GM18858 (cell line): Measurements from ENCODE around the gene KCNQ1.

Source experiments
- ATAC-seq: cut with Tn5 transposase; IDR thresholded peaks from one replicate; pipeline ENCODE4 v1.9.1; 2021; ENCODE audit not compliant: unreplicated experiment

KCNQ1 gene

GRCh38 chr11:2769409-2770095, 324.7 kb downstream of the KCNQ1 start:
- no peak for ATAC-seq

- no peak for ATAC-seq
Observed at GRCh38 chr11:2770096-2770751, 325.4 kb downstream of the KCNQ1 start.

- no peak for ATAC-seq
Observed at GRCh38 chr11:2770761-2771301, 326.0 kb downstream of the KCNQ1 start.

GRCh38 chr11:2771758-2772466, 327.1 kb downstream of the KCNQ1 start:
- ATAC-seq = no peak

- no peak for ATAC-seq
Observed at GRCh38 chr11:2772544-2773031, 327.8 kb downstream of the KCNQ1 start.

- ATAC-seq = no peak
Observed at GRCh38 chr11:2774173-2775082, 329.6 kb downstream of the KCNQ1 start.

DNA sequence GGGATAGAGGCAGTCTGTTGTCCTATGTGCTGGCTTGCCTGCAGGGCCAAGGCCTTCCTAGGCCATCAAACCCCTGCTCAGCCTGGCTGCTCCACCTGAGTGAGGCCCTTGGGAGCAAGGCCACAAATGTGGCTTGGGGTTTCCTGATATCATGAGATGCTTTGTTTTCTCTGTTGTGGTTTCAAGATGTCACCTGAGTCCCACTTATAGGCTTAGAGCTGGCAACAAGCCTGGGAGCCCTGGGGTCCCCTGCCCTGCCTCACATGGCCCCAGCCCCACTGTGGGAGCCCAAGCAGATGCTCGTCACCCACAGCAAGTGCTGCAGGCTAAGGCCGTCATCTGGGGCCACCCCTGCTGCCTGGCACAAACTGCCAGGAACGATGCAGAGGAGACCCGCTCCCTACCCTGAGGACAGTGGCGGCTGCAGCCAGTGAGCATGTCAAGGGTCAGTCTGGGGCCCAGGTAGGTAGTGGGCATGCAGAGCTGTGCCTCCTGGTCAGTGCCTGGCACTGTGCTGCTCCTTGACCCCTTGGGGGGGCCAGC, 330.3 kb downstream of the KCNQ1 start:
- ATAC-seq = no peak

DNA sequence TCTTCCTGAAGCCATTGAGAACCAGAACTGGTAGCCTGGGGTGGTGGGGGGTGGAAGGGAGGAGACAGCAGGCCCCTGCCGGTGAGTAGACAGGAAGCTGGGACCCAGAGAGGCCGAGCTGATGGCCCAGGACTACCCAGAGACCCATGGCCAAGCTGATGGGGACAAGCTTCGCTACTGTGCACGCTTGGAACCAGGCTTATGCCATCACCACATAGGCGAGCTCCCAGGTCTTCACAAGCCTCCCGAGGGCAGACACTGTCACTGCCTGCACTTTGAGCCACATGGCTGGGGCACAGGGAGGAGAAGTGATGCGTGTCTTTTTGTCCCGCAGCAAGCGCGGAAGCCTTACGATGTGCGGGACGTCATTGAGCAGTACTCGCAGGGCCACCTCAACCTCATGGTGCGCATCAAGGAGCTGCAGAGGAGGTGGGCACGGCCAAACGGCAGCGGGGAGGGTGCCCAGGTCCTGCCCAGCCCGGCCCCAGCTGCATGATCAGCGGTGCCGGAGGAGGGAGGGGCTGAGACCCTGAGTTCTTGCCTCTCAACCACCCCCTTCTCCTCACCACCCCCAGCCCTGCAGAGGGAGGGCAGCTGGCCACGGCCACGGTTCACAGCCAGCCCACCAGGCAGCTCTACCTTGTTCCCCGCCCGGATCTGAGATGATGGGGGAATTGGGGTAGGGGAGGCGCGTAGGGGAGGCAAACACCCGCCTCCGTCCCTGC, 331.0 kb downstream of the KCNQ1 start:
- no peak for ATAC-seq

GRCh38 chr11:2776351-2777061, 331.7 kb downstream of the KCNQ1 start:
- ATAC-seq = no peak

- no peak for ATAC-seq
Observed at GRCh38 chr11:2777386-2777785, 332.6 kb downstream of the KCNQ1 start.

DNA sequence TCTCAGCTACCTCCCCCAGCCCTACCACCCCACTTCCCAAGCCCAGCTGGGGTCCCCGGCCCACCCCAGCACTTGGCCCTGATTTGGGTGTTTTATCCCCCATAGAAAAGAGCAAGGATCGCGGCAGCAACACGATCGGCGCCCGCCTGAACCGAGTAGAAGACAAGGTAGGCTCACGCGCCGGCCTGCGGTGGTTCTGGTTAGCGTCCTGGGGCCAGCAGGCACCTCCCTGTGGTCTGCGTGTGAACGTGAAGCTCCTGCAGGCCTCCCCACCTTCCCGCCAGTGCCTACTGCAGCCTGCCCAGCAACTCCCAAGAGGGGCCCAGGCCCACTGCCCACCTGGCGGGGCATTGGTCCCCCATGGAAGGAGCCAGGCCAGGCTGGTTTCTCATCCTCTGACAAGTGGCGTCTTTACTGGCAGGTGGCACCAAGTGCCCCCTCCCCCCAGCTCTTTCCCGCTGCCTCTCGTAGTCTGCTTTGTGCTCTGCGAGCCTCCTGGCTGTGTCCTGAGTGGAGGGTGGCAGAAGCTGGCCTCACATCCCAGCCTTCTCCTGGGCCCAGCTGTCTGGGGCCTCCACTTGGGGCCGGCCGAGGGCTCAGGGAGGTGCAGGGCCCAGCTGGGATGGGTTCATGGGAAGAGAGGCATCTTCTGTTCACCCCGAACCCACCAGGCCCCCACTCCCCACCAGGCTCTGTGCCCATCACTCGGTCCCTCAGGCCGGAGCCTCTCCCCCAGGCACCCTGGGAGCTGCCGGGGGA, 333.2 kb downstream of the KCNQ1 start:
- ATAC-seq = no peak

- no peak for ATAC-seq
Observed at GRCh38 chr11:2778630-2779498, 334.1 kb downstream of the KCNQ1 start.

- no peak for ATAC-seq
Observed at GRCh38 chr11:2779499-2779980, 334.7 kb downstream of the KCNQ1 start.

DNA sequence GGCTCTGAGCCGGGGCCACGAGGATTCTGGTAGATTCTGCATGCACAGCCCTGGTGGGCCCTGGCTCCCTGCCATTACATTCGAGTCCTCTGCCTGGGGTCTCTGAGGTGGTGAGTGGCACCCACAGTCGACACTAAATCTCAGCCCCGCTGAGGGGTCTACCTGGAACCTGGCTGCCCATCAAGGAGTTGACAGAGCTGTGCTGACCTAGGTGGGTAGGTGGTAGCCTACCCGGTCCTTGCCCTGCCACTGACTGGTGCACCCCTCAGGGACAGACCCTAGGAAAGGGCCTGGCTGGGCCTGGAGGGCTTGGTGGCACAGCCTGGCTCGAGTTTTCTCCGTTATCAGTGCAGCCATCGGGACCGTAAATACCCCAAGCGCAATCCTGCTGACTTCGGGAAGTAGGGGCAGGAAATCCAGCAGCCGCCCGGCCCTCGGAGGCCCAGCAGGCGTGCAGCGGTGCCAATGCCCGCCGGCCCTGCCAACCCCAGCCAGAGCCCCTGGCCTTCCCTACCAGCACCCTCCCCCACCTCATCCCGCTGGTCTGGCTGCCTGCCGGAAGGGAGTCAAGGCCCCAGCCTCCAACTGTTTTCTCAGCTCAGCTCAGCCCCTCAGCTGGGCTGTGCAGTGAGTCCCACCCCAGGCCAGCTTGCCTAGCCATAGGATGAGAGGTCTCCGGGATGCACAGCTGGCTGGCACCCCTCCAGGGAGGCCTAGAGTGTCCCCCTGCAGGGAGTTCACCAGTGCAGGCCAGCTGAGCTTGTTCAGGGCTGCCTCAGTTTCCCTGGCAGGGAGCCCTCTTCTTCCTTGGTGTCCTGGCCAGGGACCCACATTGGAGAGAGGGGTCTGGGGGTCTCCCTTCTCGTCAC, 335.4 kb downstream of the KCNQ1 start:
- no peak for ATAC-seq

DNA sequence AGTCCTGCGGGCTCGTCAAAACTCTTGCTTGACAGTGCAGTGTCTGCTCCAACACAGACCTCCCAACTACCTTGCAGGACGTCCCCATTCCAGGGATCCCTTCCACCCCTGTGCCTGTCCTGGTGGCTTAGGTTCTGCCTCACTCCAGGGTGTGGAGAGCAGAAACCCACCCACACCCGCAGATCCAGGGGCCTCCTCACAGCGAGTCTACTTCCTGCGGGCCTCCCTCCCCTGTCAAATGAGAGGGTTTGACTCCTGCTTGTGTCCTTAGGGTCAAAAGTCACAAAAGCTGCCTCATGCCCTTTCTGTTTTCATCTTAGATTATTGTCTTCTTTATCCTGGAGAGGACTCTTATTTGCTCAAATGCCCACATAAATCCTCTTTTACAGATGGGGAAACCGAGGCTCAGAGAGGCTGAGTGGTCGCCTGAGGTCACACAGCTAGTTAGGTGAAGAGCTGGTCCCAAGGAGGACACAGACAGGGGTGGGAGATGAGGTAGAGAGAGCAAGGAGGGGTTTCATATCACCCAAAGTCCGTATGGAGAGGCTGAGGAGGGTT, 336.1 kb downstream of the KCNQ1 start:
- no peak for ATAC-seq
